ENCODE results near the gene STARD10. TPM values are rescaled to one million over a fixed set of nuclear protein-coding genes. Genes with fewer than 3 reads are reported as not detected.
A peak's percentile ranks its signal among the peaks of the same experiment; 100 is the strongest.
"Not testable (repeated sequence)": the region's sequence is repeated elsewhere in the genome, so short reads cannot be mapped to it uniquely, and the experiment has no call there.

Gene STARD10
- total RNA-seq, 1 donor from 2014 or later: 19.0 TPM

GRCh38 chr11:72826191-72826941 is 32.5 kb upstream of the STARD10 start:
- DNase-seq (ENCODE audit: low read depth): no peak

GRCh38 chr11:72825661-72826060 is 31.8 kb upstream of the STARD10 start:
- no peak for DNase-seq (ENCODE audit: low read depth)

GRCh38 chr11:72824811-72825505 is 31.1 kb upstream of the STARD10 start:
- no peak for DNase-seq (ENCODE audit: low read depth)

GRCh38 chr11:72824020-72824419 is 30.2 kb upstream of the STARD10 start:
- no peak for DNase-seq (ENCODE audit: low read depth)

GRCh38 chr11:72823105-72823804 is 29.4 kb upstream of the STARD10 start:
- no peak for DNase-seq (ENCODE audit: low read depth)

- no peak for DNase-seq (ENCODE audit: low read depth)
Observed at GRCh38 chr11:72821920-72822799, 28.3 kb upstream of the STARD10 start.

- DNase-seq (ENCODE audit: low read depth): no peak
Observed at GRCh38 chr11:72821221-72821919, 27.5 kb upstream of the STARD10 start.

GRCh38 chr11:72820439-72821139 is 26.7 kb upstream of the STARD10 start:
- DNase-seq (ENCODE audit: low read depth): no peak

- DNase-seq (ENCODE audit: low read depth): no peak
Observed at GRCh38 chr11:72818971-72819370, 25.1 kb upstream of the STARD10 start.

- DNase-seq (ENCODE audit: low read depth): no peak
Observed at GRCh38 chr11:72817966-72818365, 24.1 kb upstream of the STARD10 start.

- peak; percentile 63 for DNase-seq (ENCODE audit: low read depth)
Observed at GRCh38 chr11:72816404-72816990, 22.6 kb upstream of the STARD10 start.

GRCh38 chr11:72815110-72815618 is 21.3 kb upstream of the STARD10 start:
- DNase-seq (ENCODE audit: low read depth): peak; percentile 82

- peak; percentile 89 for DNase-seq (ENCODE audit: low read depth)
Observed at GRCh38 chr11:72814286-72815109, 20.7 kb upstream of the STARD10 start, which contains the start of gene ATG16L2. ATG16L2 (plus strand) TSS chr11:72814411; CDS start chr11:72814446, 35 bp downstream.

- peak; percentile 88 for DNase-seq (ENCODE audit: low read depth)
Observed at GRCh38 chr11:72813740-72814285, 20.0 kb upstream of the STARD10 start.

- DNase-seq (ENCODE audit: low read depth): peak; percentile 76
Observed at GRCh38 chr11:72812967-72813739, 19.3 kb upstream of the STARD10 start.

- DNase-seq (ENCODE audit: low read depth): peak; percentile 3
Observed at GRCh38 chr11:72812604-72812966, 18.7 kb upstream of the STARD10 start.

- DNase-seq (ENCODE audit: low read depth): not testable (repeated sequence)
Observed at GRCh38 chr11:72811686-72812085, 17.8 kb upstream of the STARD10 start.

All from myocyte (in vitro differentiated cells).